OCI-LY1 (cell line): Measurements from ENCODE around the gene TAS2R13.
A peak's percentile ranks its signal among the peaks of the same experiment; 100 is the strongest.

Experiments used
- H2AFZ ChIP-seq: fragments of 200-600 bp; sonication (generic), shearing (Covaris generic); 2 replicates; pipeline ENCODE4 v1.6.0; 2014; ENCODE audit warnings: antibody characterized with exemption, mild to moderate bottlenecking, low read length
- H3F3A ChIP-seq: fragments of 200-600 bp; sonication (generic), shearing (Covaris generic); 2 replicates; pipeline ENCODE4 v1.6.0; 2014; ENCODE audit warnings: mild to moderate bottlenecking, antibody characterized with exemption, low read length, moderate library complexity; ENCODE audit not compliant: insufficient read depth
- H3K27ac ChIP-seq: fragments of 200-600 bp; sonication (generic); 2 replicates; pipeline ENCODE4 v1.5.1; 2014; ENCODE audit warnings: low read length, mixed run types, mild to moderate bottlenecking, low read depth; ENCODE audit not compliant: poor library complexity, severe bottlenecking
- H3K27me3 ChIP-seq: fragments of 200-600 bp; sonication (generic); 2 replicates; pipeline ENCODE4 v1.6.0; 2014; ENCODE audit warnings: antibody characterized with exemption, mild to moderate bottlenecking, low read length, moderate library complexity; ENCODE audit not compliant: insufficient read depth
- H3K36me3 ChIP-seq: fragments of 200-600 bp; sonication (generic); 2 replicates; pipeline ENCODE4 v1.6.1; 2014; ENCODE audit warnings: mild to moderate bottlenecking, antibody characterized with exemption, low read length, moderate library complexity, mixed read lengths; ENCODE audit not compliant: insufficient read depth
- H3K4me1 ChIP-seq: fragments of 200-600 bp; sonication (generic); 2 replicates; pipeline ENCODE4 v1.5.1; 2014; ENCODE audit warnings: mild to moderate bottlenecking, low read length, moderate library complexity; ENCODE audit not compliant: insufficient read depth, severe bottlenecking
- H3K4me2 ChIP-seq: fragments of 200-600 bp; sonication (generic), shearing (Covaris generic); 2 replicates; pipeline ENCODE4 v1.6.1; 2014; ENCODE audit warnings: low read length
- H3K4me3 ChIP-seq: fragments of 200-600 bp; sonication (generic); 2 replicates; pipeline ENCODE4 v1.5.1; 2014; ENCODE audit warnings: low read length, low read depth, mild to moderate bottlenecking, mixed read lengths; ENCODE audit not compliant: poor library complexity, severe bottlenecking
- H3K79me2 ChIP-seq: fragments of 200-600 bp; shearing (Covaris generic); 2 replicates; pipeline ENCODE4 v1.6.1; 2016; ENCODE audit warnings: mixed run types, low read length, mixed read lengths; ENCODE audit not compliant: insufficient read depth
- H3K9ac ChIP-seq: fragments of 200-600 bp; sonication (generic), shearing (Covaris generic); 2 replicates; pipeline ENCODE4 v1.6.1; 2014; ENCODE audit warnings: mild to moderate bottlenecking, low read length, mixed read lengths
- H3K9me2 ChIP-seq: fragments of 200-600 bp; sonication (generic), shearing (Covaris generic); 2 replicates; pipeline ENCODE4 v1.6.1; 2014; ENCODE audit warnings: low read depth, mild to moderate bottlenecking, low read length, mixed read lengths
- H3K9me3 ChIP-seq: fragments of 200-600 bp; shearing (Covaris generic); 2 replicates; pipeline ENCODE4 v1.6.1; 2014; ENCODE audit warnings: low read length, mixed read lengths
- H4K20me1 ChIP-seq: fragments of 200-600 bp; sonication (generic), shearing (Covaris generic); 2 replicates; pipeline ENCODE4 v1.6.0; 2016; ENCODE audit warnings: mild to moderate bottlenecking, low read length; ENCODE audit not compliant: insufficient read depth
- EZH2 ChIP-seq: fragments of 200-600 bp; sonication (generic), shearing (Covaris generic); IDR thresholded peaks from 2 replicates; pipeline ENCODE4 v1.8.0; 2017; ENCODE audit warnings: borderline replicate concordance, mixed run types, mild to moderate bottlenecking, antibody characterized with exemption, low read length, moderate library complexity, mixed read lengths
- TF ChIP-seq, protein P1 (sequence below): fragments of 200-600 bp; sonication (generic), shearing (Covaris generic); IDR thresholded peaks from 2 replicates; pipeline ENCODE4 v1.5.1; 2017; ENCODE audit warnings: mild to moderate bottlenecking, antibody characterized with exemption, low read length, moderate library complexity, mixed read lengths

The TAS2R13 gene

DNA sequence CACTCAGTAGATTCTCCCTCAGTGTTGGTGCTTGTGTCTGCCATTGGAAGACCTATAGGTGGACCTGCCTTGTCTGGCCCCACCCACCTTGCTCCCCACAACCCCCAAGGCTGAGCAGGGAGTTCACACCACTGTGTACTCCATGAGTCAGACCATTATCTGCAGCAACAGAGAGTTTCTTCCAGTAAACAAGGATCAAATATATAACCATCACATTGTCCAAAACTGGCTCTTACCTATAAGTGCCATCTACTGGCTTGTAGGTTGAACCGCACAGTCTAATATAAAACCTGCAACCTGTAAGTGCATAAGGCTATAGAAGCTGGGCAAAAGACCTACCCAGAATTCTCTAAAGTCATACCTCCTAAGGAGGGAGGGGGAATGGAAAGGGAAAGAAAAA lies 7.9 kb downstream of the TAS2R13 start:
- Histone ChIP-seq H3K9ac (no peak overlapping the region), H3K9me3 (peaks cover 4% of the 10 kb centered on the region; the same call in 1 of the 2 replicates), H3K9me2 (no peaks in the 10 kb centered on the region), H3K36me3 (no peaks in the 10 kb centered on the region), H3F3A (no peaks in the 10 kb centered on the region), H3K79me2 (no peaks in the 10 kb centered on the region), H3K4me3 (no peak overlapping the region), H2AFZ (no peak overlapping the region), H3K27ac (no peak overlapping the region), H3K27me3 (no peaks in the 10 kb centered on the region), H4K20me1 (no peaks in the 10 kb centered on the region), H3K4me2 (no peak overlapping the region), H3K4me1 (no peaks in the 10 kb centered on the region)
- TF ChIP-seq EZH2: no peak
- TF ChIP-seq, protein P1, sequence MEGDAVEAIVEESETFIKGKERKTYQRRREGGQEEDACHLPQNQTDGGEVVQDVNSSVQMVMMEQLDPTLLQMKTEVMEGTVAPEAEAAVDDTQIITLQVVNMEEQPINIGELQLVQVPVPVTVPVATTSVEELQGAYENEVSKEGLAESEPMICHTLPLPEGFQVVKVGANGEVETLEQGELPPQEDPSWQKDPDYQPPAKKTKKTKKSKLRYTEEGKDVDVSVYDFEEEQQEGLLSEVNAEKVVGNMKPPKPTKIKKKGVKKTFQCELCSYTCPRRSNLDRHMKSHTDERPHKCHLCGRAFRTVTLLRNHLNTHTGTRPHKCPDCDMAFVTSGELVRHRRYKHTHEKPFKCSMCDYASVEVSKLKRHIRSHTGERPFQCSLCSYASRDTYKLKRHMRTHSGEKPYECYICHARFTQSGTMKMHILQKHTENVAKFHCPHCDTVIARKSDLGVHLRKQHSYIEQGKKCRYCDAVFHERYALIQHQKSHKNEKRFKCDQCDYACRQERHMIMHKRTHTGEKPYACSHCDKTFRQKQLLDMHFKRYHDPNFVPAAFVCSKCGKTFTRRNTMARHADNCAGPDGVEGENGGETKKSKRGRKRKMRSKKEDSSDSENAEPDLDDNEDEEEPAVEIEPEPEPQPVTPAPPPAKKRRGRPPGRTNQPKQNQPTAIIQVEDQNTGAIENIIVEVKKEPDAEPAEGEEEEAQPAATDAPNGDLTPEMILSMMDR: peak; percentile 43; the same call in 1 of the 2 replicates

DNA sequence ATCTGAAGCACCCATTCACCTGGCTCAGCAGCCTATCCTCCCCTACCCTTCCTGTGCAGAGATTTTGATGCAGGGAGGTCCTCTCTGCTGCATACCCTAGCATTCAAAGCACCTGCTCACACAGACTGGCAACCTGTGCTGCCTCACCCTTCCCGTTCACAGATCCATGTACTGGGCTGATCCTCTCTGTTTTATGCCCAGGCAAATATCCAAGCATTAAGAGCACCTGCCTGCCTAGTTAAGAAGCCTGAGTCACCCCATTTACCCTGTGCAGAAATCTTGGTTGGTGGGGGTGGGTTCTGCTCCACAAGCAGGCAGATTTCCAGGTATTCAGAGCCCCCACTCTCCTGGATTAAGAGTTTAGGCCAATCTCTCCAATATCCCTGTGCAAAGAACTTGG lies 8.4 kb downstream of the TAS2R13 start:
- Histone ChIP-seq H3K4me2 (no peak overlapping the region), H4K20me1 (no peaks in the 10 kb centered on the region), H3K4me1 (no peaks in the 10 kb centered on the region), H3K9ac (no peak overlapping the region), H3K9me2 (no peaks in the 10 kb centered on the region), H3K9me3 (peaks cover 4% of the 10 kb centered on the region; the same call in 1 of the 2 replicates), H3K79me2 (no peaks in the 10 kb centered on the region), H3K27ac (no peak overlapping the region), H3K4me3 (no peak overlapping the region), H3F3A (no peaks in the 10 kb centered on the region), H2AFZ (no peak overlapping the region), H3K27me3 (no peaks in the 10 kb centered on the region), H3K36me3 (no peaks in the 10 kb centered on the region)
- TF ChIP-seq, protein P1: no peak
- TF ChIP-seq EZH2: no peak

DNA sequence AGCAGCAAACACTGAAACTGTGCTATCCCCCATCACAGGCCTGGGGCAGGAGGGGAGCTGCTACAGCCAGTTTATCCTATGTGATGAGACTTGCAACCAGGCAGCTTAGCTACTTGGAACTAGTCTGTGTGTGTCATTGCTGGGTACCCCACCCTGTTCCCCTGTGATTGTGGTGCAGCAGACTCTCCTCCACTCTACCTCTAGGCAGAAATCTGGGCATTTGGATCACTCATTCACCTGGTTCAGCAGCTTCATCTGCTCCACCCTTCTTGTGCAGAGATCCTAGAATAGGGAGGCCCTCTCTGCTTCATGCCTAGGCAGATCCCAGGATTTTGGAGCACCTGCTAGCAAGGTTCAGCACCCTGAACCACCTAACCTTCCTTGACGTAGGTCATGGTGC lies 8.8 kb downstream of the TAS2R13 start:
- H3K9ac ChIP-seq: no peak overlapping the region

More for the DNA sequence above, 8.8 kb downstream of the TAS2R13 start:
- no peaks in the 10 kb centered on the region for H3F3A ChIP-seq
- no peaks in the 10 kb centered on the region for H4K20me1 ChIP-seq
- no peaks in the 10 kb centered on the region for H3K27me3 ChIP-seq
- TF ChIP-seq EZH2: no peak
- TF ChIP-seq, protein P1: no peak
- no peaks in the 10 kb centered on the region for H3K79me2 ChIP-seq
- no peak overlapping the region for H2AFZ ChIP-seq
- no peaks in the 10 kb centered on the region for H3K36me3 ChIP-seq
- no peaks in the 10 kb centered on the region for H3K9me2 ChIP-seq
- no peak overlapping the region for H3K27ac ChIP-seq
- H3K4me3 ChIP-seq: no peak overlapping the region
- H3K9me3 ChIP-seq: peaks cover 4% of the 10 kb centered on the region; the same call in 1 of the 2 replicates
- no peaks in the 10 kb centered on the region for H3K4me1 ChIP-seq
- no peak overlapping the region for H3K4me2 ChIP-seq
